H1 (cell line): ENCODE results near the gene DEDD. TPM values are rescaled to one million over a fixed set of nuclear protein-coding genes. Genes with fewer than 3 reads are reported as not detected.

ENCODE experiments used
- CHD7 ChIP-seq: fragments of 300-600 bp; sonication (generic); IDR thresholded peaks from 2 replicates; pipeline ENCODE4 v1.7.1; 2012; ENCODE audit warnings: low read length, moderate library complexity, mild to moderate bottlenecking, inconsistent platforms; ENCODE audit not compliant: insufficient replicate concordance
- KDM1A ChIP-seq: fragments of 200-600, 300-600 bp; sonication (generic); IDR thresholded peaks from 2 replicates; pipeline ENCODE4 v1.7.1; 2016; ENCODE audit warnings: mild to moderate bottlenecking, low read length, borderline replicate concordance
- TAF7 ChIP-seq: optimal IDR thresholded peaks from 2 replicates; pipeline ENCODE3; 2011; ENCODE audit warnings: low read depth, mild to moderate bottlenecking, inconsistent platforms, low read length, moderate library complexity, borderline replicate concordance
- polyA plus RNA-seq, 7 experiments: library from polyadenylated mRNA; depleted of rRNA in 3 of 7; stranded (reverse) in 5 of 7; unstranded in 2 of 7; fragments of >200 nt in 5 of 7; fragments of 200-250 nt in 2 of 7; gene quantifications; 1 replicate in 5 of 7; 2 replicates in 1 of 7; 4 replicates in 1 of 7; pipeline versions ENCODE4 v1.2.1 to v1.2.3, GENCODE V29; 2011 to 2013; ENCODE audit warnings: missing spikeins in 2 of 7, mixed read lengths in 2 of 7
- total RNA-seq: library from RNA; stranded (reverse); fragmentation: NEBNext Ultra II Directional; extraction: Animal tissue kit (Norgen Biotek cat#: 25700); gene quantifications from 2 replicates; pipeline ENCODE4 v1.2.1, GENCODE V29; 2021

DEDD gene
- total and polyA plus RNA-seq, 2 of the 8 experiments (the other 6 are each of a cell fraction or from before 2014, with no cell fraction given), result 42.6 to 55.9 TPM

- no peak for TF ChIP-seq CHD7
- TF ChIP-seq TAF7, result no peak
- TF ChIP-seq KDM1A, result no peak
Measured at GRCh38 chr1:161082483-161082882, 50.0 kb downstream of the DEDD start (continued).
